RWPE2 (cell line): ENCODE results near the gene NKD2.

Experiments used
- ATAC-seq: fragments of 200-7000 bp; cut with Tn5 transposase; 3 replicates; pipeline ENCODE4 v1.9.1; 2021; ENCODE audit warnings: low read depth
- DNase-seq: peaks from one replicate; pipeline ENCODE4 v3.0.0-alpha.2; 2020; ENCODE audit warnings: low spot score
- H3K27ac ChIP-seq: fragments of 450-650 bp; 2 replicates; pipeline ENCODE4 v1.5.1; 2017; ENCODE audit warnings: mild to moderate bottlenecking; ENCODE audit not compliant: poor library complexity, severe bottlenecking
- H3K27me3 ChIP-seq: fragments of 250-450 bp; sonication (Bioruptor Pico); 2 replicates; pipeline ENCODE4 v1.5.1; 2021; ENCODE audit warnings: mild to moderate bottlenecking, moderate library complexity; ENCODE audit not compliant: insufficient read depth, poor library complexity, severe bottlenecking
- H3K36me3 ChIP-seq: fragments of 250-450 bp; sonication (Bioruptor Pico); 2 replicates; pipeline ENCODE4 v1.5.1; 2020; ENCODE audit warnings: low read depth, mild to moderate bottlenecking, moderate library complexity
- H3K4me1 ChIP-seq: fragments of 250-450 bp; sonication (Bioruptor Pico); 2 replicates; pipeline ENCODE4 v1.5.1; 2021; ENCODE audit warnings: mild to moderate bottlenecking, moderate library complexity; ENCODE audit not compliant: insufficient read depth, poor library complexity, severe bottlenecking
- H3K4me3 ChIP-seq: fragments of 250-450 bp; sonication (Bioruptor Pico); 2 replicates; pipeline ENCODE4 v1.5.1; 2021; ENCODE audit warnings: mild to moderate bottlenecking, moderate library complexity; ENCODE audit not compliant: severe bottlenecking
- H3K9me3 ChIP-seq: fragments of 250-450 bp; sonication (Bioruptor Pico); 2 replicates; pipeline ENCODE4 v1.5.1; 2021; ENCODE audit warnings: mild to moderate bottlenecking, moderate library complexity; ENCODE audit not compliant: severe bottlenecking
- TF ChIP-seq, protein P1 (sequence below): fragments of 450-650 bp; IDR thresholded peaks from one replicate; pipeline ENCODE4 v1.5.1; 2017; ENCODE audit warnings: mild to moderate bottlenecking, moderate library complexity; ENCODE audit not compliant: poor library complexity, severe bottlenecking

Gene NKD2

DNA sequence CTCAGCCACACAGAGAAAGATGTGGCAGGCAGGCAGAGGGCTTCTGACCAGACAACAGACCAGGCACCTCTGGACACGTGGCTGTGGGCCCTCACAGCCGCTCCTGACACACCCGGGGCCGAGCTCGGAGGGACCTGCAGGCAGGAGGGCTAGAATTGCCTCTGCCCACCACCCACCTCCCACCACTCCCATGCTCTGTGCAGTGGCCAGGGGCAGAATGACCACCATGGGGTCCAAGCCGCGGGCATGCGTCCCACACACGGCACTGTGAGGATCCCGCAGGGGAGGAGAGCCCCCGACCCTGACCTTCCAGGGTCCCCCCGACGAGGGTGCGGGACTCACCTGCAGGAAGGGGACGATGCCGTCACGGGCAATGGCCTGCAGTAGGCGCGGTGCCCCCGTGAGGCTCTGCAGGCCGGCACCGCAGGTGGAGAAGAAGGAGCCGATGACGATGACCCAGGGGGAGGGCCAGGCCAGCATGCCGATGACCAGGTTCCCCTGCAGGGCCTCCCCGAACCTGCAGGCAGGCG, 69.0 kb downstream of the NKD2 start:
- TF ChIP-seq, protein P1, sequence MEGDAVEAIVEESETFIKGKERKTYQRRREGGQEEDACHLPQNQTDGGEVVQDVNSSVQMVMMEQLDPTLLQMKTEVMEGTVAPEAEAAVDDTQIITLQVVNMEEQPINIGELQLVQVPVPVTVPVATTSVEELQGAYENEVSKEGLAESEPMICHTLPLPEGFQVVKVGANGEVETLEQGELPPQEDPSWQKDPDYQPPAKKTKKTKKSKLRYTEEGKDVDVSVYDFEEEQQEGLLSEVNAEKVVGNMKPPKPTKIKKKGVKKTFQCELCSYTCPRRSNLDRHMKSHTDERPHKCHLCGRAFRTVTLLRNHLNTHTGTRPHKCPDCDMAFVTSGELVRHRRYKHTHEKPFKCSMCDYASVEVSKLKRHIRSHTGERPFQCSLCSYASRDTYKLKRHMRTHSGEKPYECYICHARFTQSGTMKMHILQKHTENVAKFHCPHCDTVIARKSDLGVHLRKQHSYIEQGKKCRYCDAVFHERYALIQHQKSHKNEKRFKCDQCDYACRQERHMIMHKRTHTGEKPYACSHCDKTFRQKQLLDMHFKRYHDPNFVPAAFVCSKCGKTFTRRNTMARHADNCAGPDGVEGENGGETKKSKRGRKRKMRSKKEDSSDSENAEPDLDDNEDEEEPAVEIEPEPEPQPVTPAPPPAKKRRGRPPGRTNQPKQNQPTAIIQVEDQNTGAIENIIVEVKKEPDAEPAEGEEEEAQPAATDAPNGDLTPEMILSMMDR: no peak
- no peaks in the 10 kb centered on the region for H3K27me3 ChIP-seq
- no peak overlapping the region for H3K27ac ChIP-seq
- no peaks in the 10 kb centered on the region for H3K9me3 ChIP-seq
- no peaks in the 10 kb centered on the region for H3K4me1 ChIP-seq
- no peak overlapping the region for H3K4me3 ChIP-seq
- DNase-seq (no peak), ATAC-seq (no peak)
- no peaks in the 10 kb centered on the region; the same call in 1 of the 2 replicates for H3K36me3 ChIP-seq

DNA sequence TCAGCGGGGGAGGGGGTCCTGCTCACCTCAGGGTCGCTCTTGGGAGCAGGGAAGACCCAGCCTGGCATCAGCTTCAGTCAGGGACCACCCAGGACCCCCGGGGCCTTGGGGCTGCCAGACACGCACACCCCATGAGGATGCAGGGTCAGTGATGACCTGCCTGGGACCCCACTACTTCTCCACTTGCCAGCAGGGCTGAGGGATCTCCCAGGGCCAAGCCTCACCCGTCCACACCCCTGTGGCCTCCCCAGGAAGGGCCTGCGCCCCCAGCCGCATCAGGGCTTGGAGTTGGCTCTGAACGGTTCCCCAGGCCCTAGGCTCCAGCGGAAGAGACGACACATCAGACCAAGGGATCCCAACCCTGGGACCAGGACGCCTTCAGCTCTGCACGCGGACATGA, 69.6 kb downstream of the NKD2 start:
- no peaks in the 10 kb centered on the region for H3K9me3 ChIP-seq
- DNase-seq (no peak), ATAC-seq (no peak)

DNA sequence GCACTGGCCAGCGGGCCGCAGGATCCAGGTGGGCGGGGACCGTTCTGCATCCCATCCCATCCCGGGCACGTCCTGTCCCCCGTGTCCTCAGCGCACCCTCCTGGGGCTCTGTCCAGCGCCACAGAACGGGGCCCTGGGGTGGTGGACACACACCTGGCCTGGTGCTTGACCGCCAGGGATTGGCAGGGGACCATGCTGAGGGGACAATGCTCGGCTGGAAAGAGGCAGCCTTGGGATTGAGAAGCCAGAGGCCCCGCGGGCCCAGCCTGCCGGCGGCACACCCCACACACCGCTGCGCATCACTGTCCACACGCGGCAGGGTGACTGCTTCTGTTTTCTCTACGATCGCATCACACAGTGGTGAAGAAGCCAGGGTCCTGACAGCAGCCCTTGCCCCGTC, 70.2 kb downstream of the NKD2 start:
- DNase-seq: no peak
- H3K36me3 ChIP-seq: no peaks in the 10 kb centered on the region; the same call in 1 of the 2 replicates
- no peak for ATAC-seq

More for the DNA sequence above, 69.6 kb downstream of the NKD2 start:
- no peak overlapping the region for H3K4me3 ChIP-seq
- no peaks in the 10 kb centered on the region; the same call in 1 of the 2 replicates for H3K36me3 ChIP-seq
- no peaks in the 10 kb centered on the region for H3K27me3 ChIP-seq
- TF ChIP-seq, protein P1: no peak
- no peaks in the 10 kb centered on the region for H3K4me1 ChIP-seq
- no peak overlapping the region for H3K27ac ChIP-seq

DNA sequence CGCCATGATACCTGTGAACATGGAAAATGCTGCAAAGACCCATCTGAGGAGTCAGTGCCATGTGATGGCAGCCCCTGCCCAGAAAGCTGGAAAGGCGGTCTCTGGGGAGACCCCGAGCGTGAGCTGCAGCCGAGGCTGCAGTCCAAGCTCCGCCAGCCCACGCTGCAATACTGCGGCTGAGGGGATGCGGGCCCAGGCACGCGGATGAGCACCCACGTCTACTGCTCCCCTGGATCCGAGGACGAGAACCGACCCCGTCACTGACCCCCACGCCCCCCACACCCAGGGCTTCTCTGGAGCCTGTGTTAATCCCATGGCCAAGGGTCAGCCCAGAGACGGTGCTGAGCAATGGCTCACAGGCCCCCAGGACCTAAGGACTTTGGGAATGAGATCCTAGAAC, 70.9 kb downstream of the NKD2 start:
- Histone ChIP-seq H3K27ac (no peak overlapping the region), H3K4me3 (no peak overlapping the region), H3K36me3 (no peaks in the 10 kb centered on the region), H3K9me3 (no peaks in the 10 kb centered on the region), H3K27me3 (no peaks in the 10 kb centered on the region), H3K4me1 (no peaks in the 10 kb centered on the region)
- TF ChIP-seq, protein P1: no peak
- ATAC-seq (no peak), DNase-seq (no peak)

More for the DNA sequence above, 70.2 kb downstream of the NKD2 start:
- Histone ChIP-seq H3K9me3 (no peaks in the 10 kb centered on the region), H3K27me3 (no peaks in the 10 kb centered on the region), H3K4me3 (no peak overlapping the region), H3K4me1 (no peaks in the 10 kb centered on the region), H3K27ac (no peak overlapping the region)
- TF ChIP-seq, protein P1: no peak

DNA sequence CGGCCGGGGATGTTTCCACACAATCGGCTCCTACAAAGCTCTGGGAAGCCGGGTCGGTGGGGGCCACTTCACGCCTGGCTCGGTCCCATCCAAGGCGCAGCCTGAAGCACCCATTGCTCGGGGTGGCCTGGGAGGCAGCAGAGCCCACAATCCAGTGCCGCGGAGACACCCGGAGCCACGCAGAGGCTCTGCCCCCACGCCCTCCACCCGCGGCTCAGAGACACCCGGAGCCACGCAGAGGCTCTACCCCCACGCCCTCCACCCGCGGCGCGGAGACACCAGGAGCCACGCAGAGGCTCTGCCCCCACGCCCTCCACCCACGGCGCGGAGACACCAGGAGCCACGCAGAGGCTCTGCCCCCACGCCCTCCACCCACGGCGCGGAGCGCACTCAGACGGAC, 71.4 kb downstream of the NKD2 start:
- H3K27ac ChIP-seq: no peak overlapping the region
- no peak overlapping the region for H3K4me3 ChIP-seq
- H3K36me3 ChIP-seq: no peaks in the 10 kb centered on the region
- TF ChIP-seq, protein P1: no peak
- H3K27me3 ChIP-seq: no peaks in the 10 kb centered on the region
- no peaks in the 10 kb centered on the region for H3K9me3 ChIP-seq
- ATAC-seq (no peak), DNase-seq (no peak)
- no peaks in the 10 kb centered on the region for H3K4me1 ChIP-seq
